Osteoblast (primary cell): Measurements from ENCODE around the gene SLX9. TPM values are rescaled to one million over a fixed set of nuclear protein-coding genes. Genes with fewer than 3 reads are reported as not detected.

Experiments used
- DNase-seq: peaks from one replicate; pipeline ENCODE4 v3.0.0; 2011; ENCODE audit warnings: low spot score, mixed read lengths; ENCODE audit not compliant: insufficient read length; ENCODE audit errors: missing footprints
- H2AFZ ChIP-seq: 2 replicates; pipeline ENCODE4 v1.6.0; 2011; ENCODE audit warnings: mild to moderate bottlenecking, low read length
- H3K27ac ChIP-seq: 2 replicates; pipeline ENCODE4 v1.5.1; 2011; ENCODE audit warnings: mild to moderate bottlenecking, low read depth, low read length, moderate library complexity
- H3K27me3 ChIP-seq: 2 replicates; pipeline ENCODE4 v1.6.0; 2012; ENCODE audit warnings: mild to moderate bottlenecking, control low read depth, inconsistent platforms, low read length, moderate library complexity; ENCODE audit not compliant: insufficient read depth
- H3K36me3 ChIP-seq: 2 replicates; pipeline ENCODE4 v1.5.1; 2011; ENCODE audit warnings: mild to moderate bottlenecking, low read length, control low read depth, moderate library complexity; ENCODE audit not compliant: insufficient read depth
- H3K4me1 ChIP-seq: 2 replicates; pipeline ENCODE4 v1.5.1; 2011; ENCODE audit warnings: mild to moderate bottlenecking, low read length, control low read depth, moderate library complexity; ENCODE audit not compliant: insufficient read depth
- H3K4me2 ChIP-seq: 2 replicates; pipeline ENCODE4 v1.6.0; 2011; ENCODE audit warnings: mild to moderate bottlenecking, low read length; ENCODE audit not compliant: insufficient read depth
- H3K4me3 ChIP-seq: fragments of 200-600 bp; sonication (generic); 3 replicates; pipeline ENCODE4 v1.5.1; 2012; ENCODE audit warnings: mild to moderate bottlenecking, low read length, inconsistent platforms; ENCODE audit not compliant: insufficient read depth
- H3K79me2 ChIP-seq: 2 replicates; pipeline ENCODE4 v1.6.0; 2012; ENCODE audit warnings: mild to moderate bottlenecking, low read length, control low read depth, inconsistent platforms; ENCODE audit not compliant: insufficient read depth
- H3K9me3 ChIP-seq: 2 replicates; pipeline ENCODE4 v1.5.1; 2011; ENCODE audit warnings: low read depth, low read length, control low read depth
- H4K20me1 ChIP-seq: 2 replicates; pipeline ENCODE4 v1.6.0; 2012; ENCODE audit warnings: mild to moderate bottlenecking, low read length, control low read depth; ENCODE audit not compliant: insufficient read depth
- total RNA-seq: library from RNA; depleted of rRNA; stranded (reverse); fragments of >200 nt; gene quantifications from 2 replicates; pipeline ENCODE4 v1.2.3, GENCODE V29; 2012
- TF ChIP-seq, protein P1 (sequence below): IDR thresholded peaks from 2 replicates; pipeline ENCODE4 v1.5.1; 2011; ENCODE audit warnings: mild to moderate bottlenecking, low read depth, low read length, moderate library complexity; ENCODE audit errors: extremely low read depth

SLX9 gene
- total RNA-seq, 1 donor: 9.4 TPM

DNA sequence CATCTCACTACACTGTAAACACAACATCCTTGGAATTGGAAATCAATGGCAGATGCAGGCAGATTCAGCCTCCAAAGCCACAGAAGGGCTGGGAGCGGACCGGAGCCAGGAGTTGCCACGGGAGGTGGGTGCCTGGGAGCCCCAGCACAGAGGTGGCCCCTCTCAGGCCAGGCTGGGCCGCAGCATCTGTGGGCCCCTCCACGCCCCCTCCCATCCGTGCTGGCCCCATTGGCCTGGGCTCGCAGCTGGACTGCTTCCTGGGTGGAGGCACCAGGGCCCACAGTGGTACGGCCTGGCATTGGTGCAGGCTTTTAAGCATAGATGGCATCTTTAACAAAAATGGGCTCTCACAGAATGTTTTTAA, 64.2 kb downstream of the SLX9 start:
- Histone ChIP-seq H2AFZ (no peak overlapping the region), H3K27ac (no peak overlapping the region), H3K4me2 (no peak overlapping the region)

DNA sequence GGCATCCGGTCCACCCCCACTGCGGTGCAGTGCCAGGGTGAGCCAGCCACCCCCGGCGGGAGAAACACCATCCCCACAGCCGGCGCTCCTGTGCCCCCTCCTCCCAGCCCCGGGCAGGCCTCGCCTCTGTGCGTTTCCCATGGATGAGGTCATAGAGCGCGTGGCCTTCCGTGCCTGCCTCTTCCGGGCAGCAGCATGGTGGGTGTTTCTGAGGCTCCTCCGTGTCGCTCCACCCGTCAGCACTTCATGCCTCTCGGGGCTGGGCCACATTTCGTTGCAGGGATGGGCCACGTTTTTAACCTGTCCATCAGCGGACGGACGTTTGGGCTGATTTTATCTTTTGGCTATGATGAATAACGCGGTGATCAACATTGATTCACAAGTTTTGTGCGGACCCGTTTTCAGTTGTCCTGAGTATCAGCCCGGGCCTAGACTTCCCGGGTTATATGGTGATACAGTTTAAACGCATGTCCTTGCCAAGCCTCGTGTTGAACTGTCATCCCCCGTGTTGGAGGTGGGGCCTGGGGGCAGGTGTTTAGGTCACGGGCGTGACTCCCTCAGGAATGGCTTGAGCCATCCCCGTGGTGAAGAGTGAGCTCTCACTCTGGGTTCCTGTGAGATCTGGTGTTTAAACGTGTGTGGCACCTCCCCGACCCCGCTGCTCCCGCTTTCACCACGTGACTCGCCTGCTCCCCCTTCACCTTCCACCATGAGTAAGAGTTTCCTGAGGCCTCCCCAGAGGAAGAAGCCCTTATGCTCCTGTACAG, 64.8 kb downstream of the SLX9 start:
- H3K4me1 ChIP-seq: peaks cover 7% of the 10 kb centered on the region
- TF ChIP-seq, protein P1, sequence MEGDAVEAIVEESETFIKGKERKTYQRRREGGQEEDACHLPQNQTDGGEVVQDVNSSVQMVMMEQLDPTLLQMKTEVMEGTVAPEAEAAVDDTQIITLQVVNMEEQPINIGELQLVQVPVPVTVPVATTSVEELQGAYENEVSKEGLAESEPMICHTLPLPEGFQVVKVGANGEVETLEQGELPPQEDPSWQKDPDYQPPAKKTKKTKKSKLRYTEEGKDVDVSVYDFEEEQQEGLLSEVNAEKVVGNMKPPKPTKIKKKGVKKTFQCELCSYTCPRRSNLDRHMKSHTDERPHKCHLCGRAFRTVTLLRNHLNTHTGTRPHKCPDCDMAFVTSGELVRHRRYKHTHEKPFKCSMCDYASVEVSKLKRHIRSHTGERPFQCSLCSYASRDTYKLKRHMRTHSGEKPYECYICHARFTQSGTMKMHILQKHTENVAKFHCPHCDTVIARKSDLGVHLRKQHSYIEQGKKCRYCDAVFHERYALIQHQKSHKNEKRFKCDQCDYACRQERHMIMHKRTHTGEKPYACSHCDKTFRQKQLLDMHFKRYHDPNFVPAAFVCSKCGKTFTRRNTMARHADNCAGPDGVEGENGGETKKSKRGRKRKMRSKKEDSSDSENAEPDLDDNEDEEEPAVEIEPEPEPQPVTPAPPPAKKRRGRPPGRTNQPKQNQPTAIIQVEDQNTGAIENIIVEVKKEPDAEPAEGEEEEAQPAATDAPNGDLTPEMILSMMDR: no peak
- H3K4me2 ChIP-seq: no peak overlapping the region
- H4K20me1 ChIP-seq: no peaks in the 10 kb centered on the region
- H2AFZ ChIP-seq: no peak overlapping the region
- H3K4me3 ChIP-seq: no peak overlapping the region
- DNase-seq: no peak
- no peaks in the 10 kb centered on the region for H3K79me2 ChIP-seq
- peaks cover 3% of the 10 kb centered on the region for H3K27me3 ChIP-seq
- no peak overlapping the region for H3K27ac ChIP-seq
- H3K9me3 ChIP-seq: peaks cover 3% of the 10 kb centered on the region
- no peaks in the 10 kb centered on the region for H3K36me3 ChIP-seq

More for the DNA sequence above, 64.2 kb downstream of the SLX9 start:
- Histone ChIP-seq H3K27me3 (peaks cover 3% of the 10 kb centered on the region), H3K79me2 (no peaks in the 10 kb centered on the region), H3K9me3 (peaks cover 3% of the 10 kb centered on the region), H3K4me3 (no peak overlapping the region), H4K20me1 (no peaks in the 10 kb centered on the region), H3K4me1 (peaks cover 7% of the 10 kb centered on the region), H3K36me3 (no peaks in the 10 kb centered on the region)
- TF ChIP-seq, protein P1: no peak
- DNase-seq: no peak

DNA sequence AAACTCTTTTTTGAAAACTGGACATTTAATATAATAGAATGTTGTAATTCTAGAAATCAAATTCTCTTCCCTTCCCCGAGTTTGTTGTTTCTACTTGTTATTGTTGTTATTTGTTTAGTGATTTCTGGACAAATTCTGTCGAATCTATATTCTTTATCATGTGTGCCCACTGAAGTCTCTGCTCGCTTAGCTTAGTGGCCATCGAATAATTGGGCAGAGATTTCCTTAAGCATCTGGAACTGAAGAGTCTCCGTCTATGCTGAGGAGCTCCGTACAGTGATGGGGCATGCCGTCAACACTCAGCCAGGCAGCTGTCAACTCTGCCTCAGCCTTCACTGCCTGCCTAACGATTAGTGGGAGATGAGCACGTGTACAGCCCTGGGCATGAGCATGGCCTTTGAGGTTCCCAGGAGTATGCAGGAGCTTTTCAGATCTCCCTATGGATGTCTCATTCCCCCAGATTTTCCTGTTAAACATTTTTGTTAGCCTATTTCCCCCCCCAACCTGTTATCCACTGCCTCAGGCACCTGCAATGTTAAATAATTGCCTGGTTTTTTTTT, 66.8 kb downstream of the SLX9 start:
- TF ChIP-seq, protein P1: no peak
- peaks cover 3% of the 10 kb centered on the region for H3K9me3 ChIP-seq
- H2AFZ ChIP-seq: no peak overlapping the region
- peaks cover 3% of the 10 kb centered on the region for H3K27me3 ChIP-seq
- no peaks in the 10 kb centered on the region for H3K79me2 ChIP-seq
- no peak overlapping the region for H3K27ac ChIP-seq
- H3K36me3 ChIP-seq: no peaks in the 10 kb centered on the region
- H3K4me1 ChIP-seq: no peaks in the 10 kb centered on the region
- H3K4me2 ChIP-seq: no peak overlapping the region
- no peak overlapping the region for H3K4me3 ChIP-seq
- H4K20me1 ChIP-seq: no peaks in the 10 kb centered on the region
- DNase-seq: no peak

DNA sequence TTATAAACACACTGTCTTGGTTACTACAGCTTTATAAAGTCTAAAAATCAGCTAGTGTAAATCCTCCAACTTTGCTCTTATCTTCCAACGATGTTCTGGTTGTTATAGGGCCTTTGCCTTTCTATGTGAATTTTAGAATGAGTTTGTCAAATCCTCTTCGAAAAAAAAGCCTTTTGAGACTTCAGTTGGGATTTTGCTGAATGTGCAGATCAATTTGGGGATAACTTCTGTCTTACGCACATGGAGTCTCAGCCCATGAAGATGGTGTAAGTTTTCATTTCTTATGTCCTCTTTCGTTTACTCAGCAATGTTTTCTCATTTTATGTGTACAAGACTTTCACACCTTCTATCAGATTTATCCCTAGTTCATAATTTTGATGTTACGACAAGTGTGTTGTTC, 69.8 kb downstream of the SLX9 start:
- DNase-seq: no peak
- H3K79me2 ChIP-seq: no peaks in the 10 kb centered on the region
- H3K9me3 ChIP-seq: peaks cover 3% of the 10 kb centered on the region
- TF ChIP-seq, protein P1: no peak
- H4K20me1 ChIP-seq: no peaks in the 10 kb centered on the region
- H3K4me3 ChIP-seq: no peak overlapping the region
- peaks cover 22% of the 10 kb centered on the region for H3K4me1 ChIP-seq
- no peaks in the 10 kb centered on the region for H3K36me3 ChIP-seq
- no peak overlapping the region for H3K4me2 ChIP-seq
- H2AFZ ChIP-seq: no peak overlapping the region
- H3K27me3 ChIP-seq: peaks cover 3% of the 10 kb centered on the region
- no peak overlapping the region for H3K27ac ChIP-seq
